SJSA1 (cell line): ENCODE measurements around the gene TMEM107. TPM values are rescaled to one million over a fixed set of nuclear protein-coding genes. Genes with fewer than 3 reads are reported as not detected.
"Not testable (repeated sequence)": the region's sequence is repeated elsewhere in the genome, so short reads cannot be mapped to it uniquely, and the experiment has no call there.

Experiments used
- DNase-seq, 2 experiments: peaks; one replicate each; pipeline ENCODE4 v3.0.0-alpha.2; 2015 to 2020; ENCODE audit warnings: low spot score in 2 of 2, low read depth in 1 of 2
- H3K27ac ChIP-seq: fragments of 250-450 bp; sonication (Bioruptor Pico); 2 replicates; pipeline ENCODE4 v1.5.1; 2020; ENCODE audit warnings: mild to moderate bottlenecking, moderate library complexity
- H3K27me3 ChIP-seq: fragments of 250-450 bp; sonication (Bioruptor Pico); replicated peaks from 2 replicates; pipeline ENCODE4 v1.5.1; 2020; ENCODE audit warnings: mild to moderate bottlenecking, moderate library complexity
- H3K36me3 ChIP-seq: fragments of 250-450 bp; sonication (Bioruptor Pico); 2 replicates; pipeline ENCODE4 v1.5.1; 2020; ENCODE audit warnings: mild to moderate bottlenecking
- H3K4me1 ChIP-seq: fragments of 250-450 bp; sonication (Bioruptor Pico); replicated peaks from 2 replicates; pipeline ENCODE4 v1.6.1; 2021; ENCODE audit warnings: mild to moderate bottlenecking
- H3K4me3 ChIP-seq: fragments of 250-450 bp; sonication (Bioruptor Pico); 2 replicates; pipeline ENCODE4 v1.5.1; 2020; ENCODE audit warnings: mild to moderate bottlenecking
- H3K9me3 ChIP-seq: fragments of 250-450 bp; sonication (Bioruptor Pico); replicated peaks from 2 replicates; pipeline ENCODE4 v1.5.1; 2020; ENCODE audit warnings: mild to moderate bottlenecking
- total RNA-seq: library from RNA; depleted of rRNA; stranded (reverse); fragments of >200 nt; shearing (Covaris generic); gene quantifications from 2 replicates; pipeline ENCODE4 v1.2.3, GENCODE V29; 2014

The TMEM107 gene
- total RNA-seq, 1 experiment from 2014 or later, result 11.5 TPM

DNA sequence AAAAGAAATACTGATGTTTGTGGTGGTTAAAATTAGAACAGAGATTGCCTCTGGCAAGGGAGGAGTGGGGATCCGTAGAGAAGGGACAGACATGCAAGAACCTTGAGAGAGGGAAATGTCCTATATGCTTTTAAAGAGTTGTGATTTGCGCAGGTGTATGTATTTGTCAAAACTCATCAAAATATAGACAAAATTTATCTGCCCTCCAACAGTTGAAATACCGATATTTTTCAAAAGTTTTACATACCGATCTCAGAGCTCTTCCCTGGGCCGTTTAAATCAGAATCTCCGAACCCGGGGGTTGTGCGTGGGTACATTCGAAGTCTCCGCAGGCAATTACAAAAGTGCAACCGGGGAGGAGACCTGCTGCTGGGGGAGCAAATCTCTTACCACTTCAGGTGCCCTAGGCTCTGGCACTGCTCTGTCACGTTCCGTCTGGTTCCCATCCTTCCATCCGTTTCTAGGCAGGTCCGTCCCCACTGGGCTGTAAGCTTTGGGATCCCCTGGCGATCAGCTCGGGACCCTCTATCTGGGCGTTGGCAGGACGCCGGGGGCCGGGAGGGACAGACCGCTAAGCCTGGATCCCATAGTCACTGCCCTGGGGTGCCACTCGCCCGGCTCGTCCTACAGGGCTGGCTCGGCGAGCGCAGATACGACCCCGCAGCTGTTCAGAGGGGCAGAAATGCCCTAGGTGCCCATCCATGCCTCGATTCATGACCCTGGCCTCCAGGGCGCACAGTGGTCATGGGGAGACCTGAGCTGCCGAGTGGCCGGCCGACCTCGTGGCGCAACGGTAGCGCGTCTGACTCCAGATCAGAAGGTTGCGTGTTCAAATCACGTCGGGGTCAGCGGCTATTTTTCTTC lies 9.6 kb upstream of the TMEM107 start:
- H3K36me3 ChIP-seq, result 0 out of 2 replicates have a peak, but pooled peaks cover 4% of the 10 kb centered on the region
- peak overlapping the region; percentile 52 for H3K4me3 ChIP-seq
- peaks cover 21% of the 10 kb centered on the region for H3K4me1 ChIP-seq
- DNase-seq, result peak; percentile 79 to 92
- no peak overlapping the region for H3K27ac ChIP-seq
- H3K9me3 ChIP-seq, result no peaks in the 10 kb centered on the region
- H3K27me3 ChIP-seq, result no peaks in the 10 kb centered on the region

DNA sequence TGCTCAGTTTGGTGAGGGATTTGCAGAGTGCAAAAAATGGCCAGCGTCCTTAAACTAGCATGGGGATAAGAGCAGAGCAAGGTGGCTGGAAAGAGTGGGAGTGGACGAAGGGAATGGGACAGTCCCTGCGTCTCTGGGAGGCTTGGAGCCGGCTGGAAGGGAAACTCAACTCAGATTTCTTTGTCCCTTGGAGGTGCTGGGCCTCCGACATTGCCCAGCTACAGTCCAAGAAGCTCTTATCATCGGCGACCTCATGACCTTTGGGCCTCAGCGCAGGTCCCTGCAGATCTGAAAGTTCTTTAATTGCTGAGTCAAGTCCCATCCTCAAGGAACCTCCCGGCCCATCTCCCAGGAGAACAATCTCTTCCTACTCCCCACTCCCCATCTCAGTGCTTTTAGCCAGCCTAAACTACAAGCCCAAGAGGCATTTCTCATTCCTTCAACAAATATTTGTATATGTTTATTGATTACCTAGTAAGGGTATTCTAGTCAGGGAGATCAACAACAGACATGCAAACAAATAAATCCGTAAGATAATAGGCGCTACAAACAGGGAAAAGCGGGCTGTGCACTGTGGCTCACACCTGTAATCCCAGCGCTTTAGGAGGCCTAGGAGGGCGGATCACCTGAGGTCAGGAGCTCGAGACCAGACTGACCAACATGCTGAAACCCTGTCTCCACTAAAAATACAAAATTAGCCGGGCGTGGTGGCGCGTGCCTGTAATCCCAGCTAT lies 985 bp upstream of the TMEM107 start:
- H3K4me1 ChIP-seq, result peaks cover 22% of the 10 kb centered on the region
- peak overlapping the region; percentile 49 for H3K4me3 ChIP-seq
- no peak for DNase-seq
- H3K9me3 ChIP-seq, result no peaks in the 10 kb centered on the region
- no peaks in the 10 kb centered on the region for H3K36me3 ChIP-seq
- H3K27me3 ChIP-seq, result no peaks in the 10 kb centered on the region
- H3K27ac ChIP-seq, result peak overlapping the region; percentile 37; the same call in 1 of the 2 replicates

DNA sequence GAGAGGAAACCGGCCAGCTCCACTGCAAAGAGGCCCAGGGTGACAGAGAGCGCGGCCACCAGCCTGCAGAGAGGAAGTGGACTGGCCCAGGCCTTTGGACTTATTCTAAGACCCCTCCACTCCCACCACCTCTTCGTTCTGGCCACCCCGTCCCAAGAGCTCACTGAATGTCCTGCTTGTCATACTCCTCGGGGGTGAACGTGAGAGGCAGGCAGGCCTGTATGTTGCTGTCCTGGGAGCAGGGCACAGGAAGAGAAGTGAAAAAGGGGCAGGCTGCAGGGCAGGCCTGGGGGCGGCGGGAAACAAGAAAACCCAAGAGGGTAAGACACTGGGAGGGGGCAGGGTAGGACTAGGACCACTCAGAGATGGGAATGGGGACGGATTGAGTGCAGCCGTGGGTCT lies 384 bp downstream of the TMEM107 start:
- Histone ChIP-seq H3K36me3 (no peaks in the 10 kb centered on the region), H3K9me3 (no peaks in the 10 kb centered on the region), H3K4me1 (peaks cover 22% of the 10 kb centered on the region), H3K27me3 (no peaks in the 10 kb centered on the region), H3K4me3 (peak overlapping the region; percentile 49), H3K27ac (peak overlapping the region; percentile 37)
- no peak for DNase-seq

DNA sequence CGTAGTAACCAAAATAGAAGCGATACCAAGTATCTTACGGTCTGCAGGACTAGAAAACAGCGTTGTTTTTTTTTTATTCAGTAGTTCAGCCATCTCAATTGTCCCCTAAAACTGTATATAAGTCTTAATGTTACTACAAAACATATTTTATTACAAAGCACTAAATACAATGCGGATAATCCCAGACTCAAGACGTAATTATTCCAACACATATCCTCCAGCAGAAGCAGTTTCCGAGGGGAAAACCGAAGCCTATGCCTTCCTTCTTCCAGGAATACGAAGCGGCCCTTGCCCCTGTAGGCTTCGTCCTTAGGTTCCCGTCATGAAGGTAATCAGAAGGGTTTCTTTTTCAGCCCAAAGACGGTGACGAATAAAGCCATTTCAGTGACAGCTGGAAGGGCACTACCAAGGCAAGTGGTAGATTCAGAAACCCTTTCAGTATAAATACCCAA lies 2.3 kb downstream of the TMEM107 start:
- peak overlapping the region; percentile 33 for H3K4me3 ChIP-seq
- peaks cover 22% of the 10 kb centered on the region for H3K4me1 ChIP-seq
- H3K36me3 ChIP-seq, result no peaks in the 10 kb centered on the region
- H3K27ac ChIP-seq, result peak overlapping the region; percentile 100
- H3K9me3 ChIP-seq, result no peaks in the 10 kb centered on the region
- no peaks in the 10 kb centered on the region for H3K27me3 ChIP-seq
- DNase-seq, result no peak

DNA sequence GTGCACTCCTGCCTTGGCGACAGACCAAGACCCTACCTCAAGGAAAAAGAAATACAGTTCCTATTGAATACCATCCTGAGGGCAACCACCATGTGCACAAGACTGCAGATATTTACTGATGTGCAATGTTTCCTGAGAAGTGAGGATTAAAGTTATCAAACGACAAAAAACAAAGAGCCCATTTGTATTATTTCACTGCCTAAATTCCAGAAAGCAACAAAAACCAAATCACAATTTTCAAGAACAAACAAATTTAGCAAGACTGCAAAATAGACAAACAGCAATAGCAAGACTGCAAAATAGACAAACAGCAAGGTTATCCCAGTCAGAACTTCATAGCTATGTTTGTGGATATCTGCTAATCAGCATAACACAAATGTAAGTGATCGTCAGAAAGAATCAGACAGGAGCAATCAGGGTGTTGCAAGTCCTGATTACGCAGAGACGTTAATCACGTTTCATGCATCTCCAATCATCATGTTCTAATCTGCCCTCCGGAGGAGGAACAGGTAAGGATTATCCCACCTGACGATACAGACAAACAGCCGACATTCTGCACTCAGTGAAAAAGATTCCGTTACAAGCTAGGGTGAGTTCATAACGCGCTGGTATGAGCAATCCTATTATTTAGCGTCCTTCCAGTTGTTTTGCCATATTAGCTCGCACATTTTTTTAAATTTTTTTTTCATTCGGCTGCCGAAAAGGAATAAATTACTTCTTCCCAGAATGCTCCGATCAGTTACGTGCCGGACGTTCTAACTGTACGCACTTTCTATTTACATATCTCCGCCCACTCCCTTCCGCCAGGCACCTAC lies 2.9 kb downstream of the TMEM107 start:
- no peaks in the 10 kb centered on the region for H3K36me3 ChIP-seq
- peaks cover 22% of the 10 kb centered on the region for H3K4me1 ChIP-seq

DNA sequence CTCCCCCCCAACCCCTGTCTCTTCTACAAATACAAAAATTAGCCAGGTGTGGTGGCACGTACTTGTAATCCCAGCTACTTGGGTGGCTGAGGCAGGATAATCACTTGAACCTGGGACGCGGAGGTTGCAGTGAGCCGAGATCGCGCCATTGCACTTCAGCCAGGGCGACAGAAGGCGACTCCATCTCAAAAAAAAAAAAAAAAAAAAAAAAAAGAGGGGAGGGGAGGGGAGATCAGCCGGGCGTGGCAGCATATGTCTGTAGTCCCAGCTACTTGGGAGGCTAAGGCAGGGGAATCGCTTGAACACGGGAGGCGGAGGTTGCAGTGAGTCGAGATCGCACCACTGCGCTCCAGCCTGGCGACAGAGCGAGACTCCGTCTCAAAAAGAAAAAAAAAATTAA lies 6.0 kb downstream of the TMEM107 start:
- not testable (repeated sequence) for H3K4me1 ChIP-seq, H3K36me3 ChIP-seq, H3K9me3 ChIP-seq, DNase-seq, H3K27ac ChIP-seq, H3K4me3 ChIP-seq, H3K27me3 ChIP-seq

More for the DNA sequence above, 2.9 kb downstream of the TMEM107 start:
- no peaks in the 10 kb centered on the region for H3K27me3 ChIP-seq
- no peaks in the 10 kb centered on the region for H3K9me3 ChIP-seq
- DNase-seq, result peak; percentile 82 to 98
- H3K4me3 ChIP-seq, result peak overlapping the region; percentile 33
- peak overlapping the region; percentile 100 for H3K27ac ChIP-seq

DNA sequence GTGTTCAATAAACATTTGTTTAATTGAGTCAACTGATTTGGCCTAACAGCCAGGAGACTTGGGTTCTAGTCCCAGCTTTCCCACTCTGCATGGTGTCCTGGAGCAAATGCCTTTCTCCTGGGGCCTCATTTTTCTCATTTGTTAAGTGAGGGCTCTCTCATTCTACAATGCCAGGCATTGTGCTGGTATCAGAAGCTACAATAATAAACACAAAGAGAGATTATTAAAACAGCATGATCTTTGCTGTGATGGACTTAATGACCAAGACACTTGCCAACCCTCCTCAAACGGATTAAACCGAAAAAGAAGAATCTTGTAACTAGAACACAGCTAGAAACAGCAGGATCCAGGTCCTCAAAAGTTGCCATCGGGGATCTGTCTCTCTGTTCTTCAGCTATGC lies 8.7 kb downstream of the TMEM107 start:
- Histone ChIP-seq H3K4me1 (peaks cover 20% of the 10 kb centered on the region), H3K27ac (no peak overlapping the region), H3K4me3 (no peak overlapping the region), H3K27me3 (no peaks in the 10 kb centered on the region), H3K36me3 (peaks cover 2% of the 10 kb centered on the region), H3K9me3 (no peaks in the 10 kb centered on the region)
- no peak for DNase-seq

DNA sequence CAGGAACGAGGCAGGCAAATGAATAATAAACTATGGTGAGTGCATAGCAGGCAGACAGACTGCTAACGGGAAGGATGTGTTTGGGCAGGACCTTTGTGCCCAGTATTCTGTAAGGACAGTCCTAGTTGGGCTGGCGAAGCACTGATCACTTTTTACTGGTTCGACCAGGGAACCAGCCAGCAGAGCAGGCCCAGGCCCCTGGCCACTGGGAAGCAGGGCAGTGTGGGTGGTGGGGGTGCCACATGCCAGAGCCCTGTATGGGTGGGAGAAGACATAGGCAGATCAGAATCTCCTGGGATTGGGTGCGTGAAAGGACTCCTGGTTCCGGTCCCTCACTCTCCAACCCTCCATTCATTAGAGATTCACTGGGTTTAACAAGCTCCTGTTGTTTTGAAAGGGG lies 9.4 kb downstream of the TMEM107 start:
- Histone ChIP-seq H3K27ac (no peak overlapping the region), H3K27me3 (no peaks in the 10 kb centered on the region), H3K9me3 (no peaks in the 10 kb centered on the region), H3K4me3 (no peak overlapping the region), H3K36me3 (peaks cover 9% of the 10 kb centered on the region), H3K4me1 (peaks cover 28% of the 10 kb centered on the region)
- no peak for DNase-seq

DNA sequence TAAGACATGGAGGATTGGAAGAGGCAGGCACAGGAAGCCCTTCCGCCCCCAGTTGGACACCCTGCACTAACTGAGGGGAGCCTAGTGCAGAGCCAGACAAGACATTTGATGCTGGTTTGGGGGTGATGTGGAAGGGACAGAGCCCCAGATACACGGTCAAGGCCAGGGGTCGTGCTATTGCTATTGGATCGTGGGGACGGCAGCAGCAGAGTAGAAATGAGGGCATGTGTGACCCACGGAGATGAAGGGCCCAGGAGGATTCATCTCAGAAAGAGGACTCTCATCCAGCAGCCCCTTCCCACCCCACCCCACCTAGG lies 11.4 kb downstream of the TMEM107 start:
- Histone ChIP-seq H3K4me3 (no peak overlapping the region), H3K4me1 (peaks cover 32% of the 10 kb centered on the region), H3K27ac (no peak overlapping the region), H3K36me3 (peaks cover 23% of the 10 kb centered on the region), H3K27me3 (no peaks in the 10 kb centered on the region), H3K9me3 (no peaks in the 10 kb centered on the region)
- DNase-seq, result no peak

DNA sequence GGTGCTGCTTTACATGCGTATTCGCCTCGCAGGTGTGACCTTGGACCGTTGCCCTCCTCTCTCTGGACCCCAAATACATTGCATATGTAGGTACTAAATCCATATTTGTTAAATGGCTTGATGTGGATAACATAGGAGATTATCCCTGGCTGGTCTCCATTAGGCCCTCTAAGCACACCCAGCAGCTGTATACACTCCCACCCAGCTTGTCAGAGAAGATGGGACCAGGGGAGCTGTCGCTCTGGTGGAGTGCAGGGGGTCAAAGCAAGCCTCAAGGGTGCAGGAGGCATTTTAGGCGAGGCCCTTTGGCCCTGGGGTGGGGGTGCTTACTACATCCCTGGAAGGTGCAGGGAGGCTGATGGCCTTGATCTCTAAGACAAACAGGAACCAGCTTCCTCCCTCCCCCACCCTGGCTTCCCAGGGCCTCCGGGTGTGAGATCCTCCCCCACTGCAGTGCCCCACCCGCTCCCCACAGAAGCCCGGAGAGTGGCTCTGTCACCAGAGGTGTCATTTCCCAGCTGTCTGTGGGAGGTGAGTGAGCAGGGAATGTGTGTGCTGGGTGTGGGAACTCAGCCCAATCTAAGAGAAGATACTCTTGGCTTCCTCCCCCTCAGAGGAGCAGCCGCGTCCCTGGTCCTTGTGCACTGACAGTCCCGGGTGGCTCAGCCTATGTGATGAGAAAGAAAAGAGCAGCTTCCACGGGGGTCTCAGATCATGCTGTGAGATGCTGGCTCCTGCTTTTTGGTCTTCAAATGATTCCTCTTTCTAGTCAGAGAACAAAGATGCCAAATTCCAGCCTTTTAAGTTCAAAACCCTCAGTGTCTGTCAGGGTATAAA lies 12.0 kb downstream of the TMEM107 start:
- no peak overlapping the region for H3K27ac ChIP-seq
- H3K36me3 ChIP-seq, result peaks cover 29% of the 10 kb centered on the region
- no peak overlapping the region for H3K4me3 ChIP-seq
- no peaks in the 10 kb centered on the region for H3K9me3 ChIP-seq
- H3K4me1 ChIP-seq, result peaks cover 32% of the 10 kb centered on the region
- H3K27me3 ChIP-seq, result no peaks in the 10 kb centered on the region
- peak; percentile 20 to 58 for DNase-seq

DNA sequence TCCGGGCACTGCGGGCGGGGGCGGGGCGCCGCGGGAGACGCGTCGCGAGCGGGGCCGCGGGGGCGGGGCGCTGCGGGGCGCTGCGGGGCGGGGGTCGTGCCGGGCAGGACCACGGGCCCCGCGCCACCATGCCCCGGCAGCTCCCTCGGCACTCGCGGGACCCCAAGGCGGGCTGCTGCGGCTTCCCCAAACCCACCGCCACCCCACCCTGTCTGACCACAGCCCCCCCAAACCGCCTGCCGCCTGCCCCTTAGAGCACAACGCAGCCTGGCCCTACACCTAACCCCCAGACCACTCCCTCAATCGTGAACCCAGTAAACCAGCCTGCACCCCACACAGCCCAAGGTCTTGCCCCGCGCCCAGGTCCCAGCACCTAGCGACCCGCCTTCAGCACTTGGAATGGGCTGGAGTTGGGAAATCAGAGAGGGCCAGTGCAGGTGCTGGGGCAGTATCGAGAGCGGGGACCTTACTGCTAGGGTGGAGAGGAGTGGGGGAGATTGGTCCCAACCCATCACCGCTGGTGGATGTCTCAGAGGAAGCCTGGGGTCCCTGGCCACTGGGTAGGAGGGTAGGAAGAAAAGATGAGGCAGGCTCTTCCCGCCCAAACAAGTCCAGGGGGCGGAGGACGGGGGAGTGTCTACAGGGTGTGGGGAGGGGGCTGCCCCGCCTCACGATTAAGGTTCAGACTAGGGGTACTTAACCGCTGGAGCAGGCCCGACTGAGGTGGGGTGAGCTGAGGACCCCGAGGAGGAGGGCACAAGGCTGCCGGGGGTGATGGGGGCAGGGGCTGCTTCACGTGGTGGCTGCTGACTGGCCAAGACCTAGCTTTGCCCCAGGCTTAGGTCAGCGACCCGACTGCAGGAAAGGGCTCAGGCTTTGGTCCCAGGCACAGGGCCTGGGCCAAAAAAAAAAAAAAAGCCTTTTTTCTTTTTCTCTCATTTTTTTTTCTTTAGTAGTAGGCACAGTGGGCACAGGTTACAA lies 12.9 kb downstream of the TMEM107 start:
- peak in 1 of 2 experiments; percentile 13 for DNase-seq
- Histone ChIP-seq H3K4me3 (peak overlapping the region; percentile 100), H3K4me1 (peaks cover 37% of the 10 kb centered on the region), H3K36me3 (peaks cover 34% of the 10 kb centered on the region), H3K9me3 (no peaks in the 10 kb centered on the region), H3K27me3 (no peaks in the 10 kb centered on the region), H3K27ac (peak overlapping the region; percentile 95)
